NCI-H774 (cell line): Measurements from ENCODE around the gene NDUFB5.
"Not testable (repeated sequence)": the region's sequence is repeated elsewhere in the genome, so short reads cannot be mapped to it uniquely, and the experiment has no call there.

ENCODE experiments used
- DNase-seq: peaks from one replicate; lab custom pipeline; 2025; lab: John Stamatoyannopoulos, UW

NDUFB5 gene

DNA sequence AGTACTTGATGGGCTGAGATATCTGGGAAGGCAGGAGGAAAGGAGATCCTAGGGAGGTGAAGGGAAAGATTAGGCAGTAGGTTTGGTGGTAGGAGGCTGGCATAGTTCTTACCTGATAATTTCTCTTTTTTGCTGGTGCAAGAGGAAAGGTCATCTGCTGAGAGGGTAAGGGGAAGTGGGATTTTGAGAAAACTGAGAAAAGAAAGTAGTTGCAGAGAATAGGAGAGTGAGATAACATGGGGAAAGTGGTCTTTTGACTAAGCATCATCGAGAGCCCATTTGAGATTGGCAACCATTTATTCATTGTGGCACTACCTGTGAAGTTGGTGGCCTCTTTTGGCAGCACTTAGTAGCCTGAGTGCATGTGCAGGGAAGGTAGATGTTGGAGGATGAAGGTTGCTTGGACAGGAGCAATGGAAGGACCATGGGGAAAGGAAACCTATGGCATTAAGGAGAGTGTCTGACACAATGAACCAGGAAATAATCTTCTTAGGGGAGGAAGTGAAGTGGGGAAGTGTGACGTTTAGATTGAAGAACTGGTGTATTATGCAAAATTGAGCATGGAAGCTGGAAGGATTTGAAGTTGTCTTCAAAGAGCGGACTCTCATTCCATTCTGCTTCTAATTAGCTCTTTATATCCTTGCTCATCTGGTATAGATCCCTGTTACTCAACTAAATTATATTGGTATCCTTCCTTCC, 26.3 kb downstream of the NDUFB5 start:
- no peak for DNase-seq

DNA sequence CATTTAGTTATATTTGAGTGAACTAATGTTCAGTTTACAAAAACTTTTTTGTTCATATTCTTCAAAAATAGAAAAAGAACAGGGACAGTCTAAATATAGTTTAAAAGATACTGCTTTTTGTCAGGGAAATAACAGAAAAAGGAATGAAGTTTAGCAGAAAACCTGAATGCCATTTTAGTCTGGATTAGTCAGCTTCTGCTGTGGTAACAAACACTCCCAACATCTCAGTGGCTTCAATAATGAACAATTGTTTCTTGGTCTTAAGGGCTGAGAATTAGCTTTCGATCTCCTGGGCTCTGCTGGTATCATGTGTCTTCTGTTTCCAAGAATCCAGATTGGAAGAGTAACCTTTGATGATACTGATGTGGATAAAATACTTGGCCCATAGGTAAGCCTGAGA, 35.9 kb downstream of the NDUFB5 start:
- DNase-seq, result no peak

DNA sequence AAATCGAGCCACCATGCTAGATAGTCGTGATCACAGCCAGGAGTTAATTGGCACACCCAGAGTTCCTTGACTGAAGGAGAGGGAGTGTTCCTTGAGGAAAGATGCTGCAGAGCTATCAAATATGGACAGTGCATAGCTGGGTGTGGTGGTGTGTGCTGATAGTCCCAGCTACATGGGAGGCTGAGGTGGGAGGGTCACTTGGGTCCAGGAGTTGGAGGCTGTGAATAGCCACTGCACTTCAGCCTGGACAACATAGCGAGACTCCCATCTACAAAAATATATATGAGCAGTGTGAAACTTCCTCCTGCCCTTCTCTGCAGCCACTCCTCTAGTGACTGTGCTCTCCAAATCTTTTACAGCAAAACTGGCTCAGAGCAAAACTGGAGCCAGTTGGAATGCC, 38.3 kb downstream of the NDUFB5 start:
- DNase-seq, result no peak

- not testable (repeated sequence) for DNase-seq
Observed at GRCh38 chr3:179643837-179644236, 39.2 kb downstream of the NDUFB5 start.

DNA sequence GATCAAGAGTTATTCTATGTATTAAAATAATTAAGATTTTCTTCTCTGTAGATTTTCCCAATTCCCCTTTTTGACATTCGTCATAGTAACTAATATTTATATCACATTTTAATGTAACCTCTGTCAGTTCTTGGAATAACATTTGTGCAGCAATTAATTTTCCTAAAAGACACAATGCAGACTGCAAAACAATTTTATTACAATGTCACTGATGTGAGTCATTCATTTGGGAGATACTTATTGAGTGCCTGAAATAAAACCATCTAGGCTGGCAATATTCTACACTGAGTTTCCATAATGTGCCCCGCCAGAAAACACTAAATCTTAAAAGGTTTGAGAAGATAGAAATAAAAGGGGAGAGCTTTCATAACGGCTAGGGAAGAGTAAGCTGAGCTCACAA, 41.6 kb downstream of the NDUFB5 start:
- DNase-seq, result no peak

GRCh38 chr3:179651687-179652446, 47.3 kb downstream of the NDUFB5 start:
- DNase-seq, result no peak

DNA sequence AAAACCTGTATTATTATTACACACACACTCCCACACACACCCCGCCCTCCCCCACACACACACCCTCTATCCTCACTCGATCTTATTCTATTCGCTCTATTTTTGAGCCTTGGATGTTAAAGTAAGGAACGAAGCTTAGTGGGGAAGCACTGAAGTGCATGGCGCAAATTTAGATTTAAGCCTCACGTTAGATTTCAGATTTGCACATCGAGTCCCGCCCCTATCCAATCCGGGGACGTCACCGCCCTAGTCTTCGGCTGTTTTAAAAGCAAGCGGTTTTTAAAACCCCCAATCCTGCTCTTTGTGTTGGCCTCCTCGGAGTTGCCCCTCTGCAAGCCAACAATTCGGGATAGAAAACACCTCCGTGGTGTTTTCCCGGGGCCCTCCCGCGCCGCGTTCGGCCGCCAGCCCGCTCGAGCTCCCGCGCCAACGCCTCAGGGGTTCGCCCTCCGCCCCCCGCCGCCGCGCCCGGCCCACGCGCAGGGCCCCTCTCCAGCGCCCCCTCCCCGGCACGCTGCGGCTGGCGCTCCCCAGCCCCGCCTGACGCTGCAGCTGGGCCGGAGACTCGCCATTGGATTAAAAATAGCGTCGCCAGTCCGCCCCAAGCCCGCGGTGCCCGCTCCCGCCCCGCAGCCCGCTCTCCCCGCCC, 48.0 kb downstream of the NDUFB5 start, which contains the start of gene USP13:
TSS of gene USP13 (plus strand) at position 594 of the 649 bp plus-strand sequence. CDS start 186 bp downstream, outside the sequence.
- peak; percentile 87 for DNase-seq

DNA sequence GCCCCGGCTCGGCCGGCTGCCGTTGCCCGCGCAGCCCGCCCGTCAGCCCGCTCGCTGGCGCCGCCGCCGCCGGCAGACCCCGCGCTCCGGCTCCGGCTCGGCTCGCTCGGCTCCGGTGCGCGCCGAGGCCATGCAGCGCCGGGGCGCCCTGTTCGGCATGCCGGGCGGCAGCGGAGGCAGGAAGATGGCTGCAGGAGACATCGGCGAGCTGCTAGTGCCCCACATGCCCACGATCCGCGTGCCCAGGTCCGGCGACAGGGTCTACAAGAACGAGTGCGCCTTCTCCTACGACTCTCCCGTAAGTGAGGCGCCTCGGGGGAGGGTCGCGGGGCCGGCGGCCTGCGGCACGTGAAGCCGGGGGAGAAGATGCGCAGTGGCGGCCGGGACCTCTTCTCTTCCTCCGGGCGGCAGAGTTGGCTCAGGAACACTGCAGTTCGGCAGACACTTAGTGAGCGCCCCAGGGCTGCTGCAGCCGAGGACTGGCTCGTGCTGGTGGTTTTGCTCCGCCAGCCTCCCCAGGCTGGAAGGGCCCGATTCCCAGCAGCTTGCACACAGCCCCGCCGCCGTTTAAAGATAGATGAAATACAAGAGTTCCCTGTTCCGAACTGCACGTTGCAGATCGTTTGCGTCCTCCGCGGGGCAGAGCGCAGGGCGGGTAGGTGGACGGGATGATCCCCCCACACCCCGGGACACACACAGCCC, 48.7 kb downstream of the NDUFB5 start:
- peak; percentile 66 for DNase-seq

DNA sequence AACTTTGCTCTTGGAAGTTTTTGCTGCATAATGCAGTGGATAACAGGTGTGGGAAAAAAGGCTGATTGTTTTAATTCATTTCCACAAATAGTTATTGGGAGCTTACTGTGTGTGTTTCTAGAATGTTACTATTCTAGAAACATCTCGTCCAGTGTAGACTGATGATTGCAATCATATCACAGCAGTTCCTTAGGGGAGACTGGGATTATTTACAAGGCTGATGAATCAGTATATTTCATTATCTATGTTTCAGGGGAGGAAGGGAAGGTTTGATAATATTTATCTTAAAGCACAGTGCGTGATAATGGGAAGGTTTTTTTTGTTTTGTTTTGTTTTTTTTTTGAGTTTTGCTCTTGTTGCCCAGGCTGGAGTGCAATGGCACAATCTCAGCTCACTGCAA, 50.6 kb downstream of the NDUFB5 start:
- no peak for DNase-seq

DNA sequence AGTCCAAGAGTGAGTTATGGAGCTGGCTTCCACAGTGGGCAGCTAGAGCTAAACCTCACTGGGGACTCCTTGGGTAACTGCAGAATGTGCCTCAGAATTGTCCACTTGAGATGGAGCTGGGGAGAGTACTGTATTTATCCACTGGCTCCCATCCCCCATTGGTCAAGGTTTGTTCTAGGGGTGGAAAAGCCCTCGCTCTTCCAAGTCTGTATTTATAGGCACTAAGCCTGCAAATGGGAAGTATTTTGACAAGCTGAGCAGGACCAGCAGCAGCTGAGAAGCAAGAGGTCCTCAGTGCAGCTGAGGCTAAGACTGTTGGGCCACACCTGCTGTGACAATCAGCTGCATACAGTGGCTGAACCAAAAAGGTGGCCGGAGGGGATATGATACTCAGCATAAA, 54.0 kb downstream of the NDUFB5 start:
- no peak for DNase-seq

DNA sequence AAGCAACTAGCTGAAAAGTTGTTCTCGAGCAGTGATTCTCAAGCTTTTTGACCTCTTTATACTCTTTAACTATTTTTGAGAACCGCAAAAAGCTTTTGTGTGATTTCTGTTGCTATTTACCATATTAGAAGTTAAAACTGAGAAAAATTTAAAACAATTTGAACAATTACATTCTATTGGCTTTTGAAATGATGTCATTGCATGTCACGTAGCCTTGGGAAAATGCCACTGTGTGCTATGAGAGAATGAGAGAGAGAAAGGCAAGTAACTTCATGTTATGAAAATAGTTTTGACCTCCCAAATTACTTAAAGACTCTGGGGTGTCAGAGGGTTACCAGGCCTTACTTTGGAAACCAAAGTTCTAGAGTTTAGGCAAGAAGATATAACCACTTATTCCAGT, 56.3 kb downstream of the NDUFB5 start:
- DNase-seq, result no peak

DNA sequence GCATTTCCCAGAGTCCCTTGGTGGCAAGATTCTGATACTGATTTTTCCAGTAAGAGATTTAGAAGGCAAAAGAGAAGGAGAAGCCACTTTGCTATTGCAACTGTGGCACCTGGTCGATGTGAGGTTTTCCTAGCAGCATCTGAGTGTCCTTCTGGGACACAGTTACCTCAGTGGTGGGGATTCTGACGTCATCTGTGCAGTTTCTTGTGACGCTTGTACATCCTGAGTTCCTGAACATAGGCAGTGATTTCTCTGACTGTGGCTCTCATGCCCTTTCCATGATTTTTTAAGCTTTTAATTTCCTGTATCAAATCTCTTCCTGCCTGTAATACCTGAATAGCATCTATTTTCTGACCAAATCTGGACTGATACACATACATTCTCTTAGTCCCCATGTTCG, 57.2 kb downstream of the NDUFB5 start:
- no peak for DNase-seq

- DNase-seq, result no peak
Observed at GRCh38 chr3:179663093-179663492, 58.5 kb downstream of the NDUFB5 start.

DNA sequence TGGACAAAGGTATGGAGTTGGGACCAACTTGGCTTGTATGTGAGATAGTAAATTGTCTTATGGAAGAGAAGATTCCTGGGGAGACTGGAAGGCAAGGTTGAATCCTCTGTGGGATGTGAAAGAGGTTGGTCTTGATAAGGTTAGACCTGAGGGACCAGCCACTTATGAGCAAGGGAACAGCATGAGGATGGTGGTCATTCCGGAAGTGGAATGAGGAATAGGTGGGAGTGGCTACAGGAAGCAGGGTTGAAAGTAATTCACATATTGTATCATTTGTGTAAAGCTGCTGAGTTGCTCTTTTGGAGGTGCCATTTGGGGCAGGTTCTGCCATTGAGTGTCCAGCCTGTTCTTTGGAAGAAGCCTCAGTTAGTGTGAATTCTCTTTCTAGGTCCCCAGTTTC, 61.4 kb downstream of the NDUFB5 start:
- no peak for DNase-seq

DNA sequence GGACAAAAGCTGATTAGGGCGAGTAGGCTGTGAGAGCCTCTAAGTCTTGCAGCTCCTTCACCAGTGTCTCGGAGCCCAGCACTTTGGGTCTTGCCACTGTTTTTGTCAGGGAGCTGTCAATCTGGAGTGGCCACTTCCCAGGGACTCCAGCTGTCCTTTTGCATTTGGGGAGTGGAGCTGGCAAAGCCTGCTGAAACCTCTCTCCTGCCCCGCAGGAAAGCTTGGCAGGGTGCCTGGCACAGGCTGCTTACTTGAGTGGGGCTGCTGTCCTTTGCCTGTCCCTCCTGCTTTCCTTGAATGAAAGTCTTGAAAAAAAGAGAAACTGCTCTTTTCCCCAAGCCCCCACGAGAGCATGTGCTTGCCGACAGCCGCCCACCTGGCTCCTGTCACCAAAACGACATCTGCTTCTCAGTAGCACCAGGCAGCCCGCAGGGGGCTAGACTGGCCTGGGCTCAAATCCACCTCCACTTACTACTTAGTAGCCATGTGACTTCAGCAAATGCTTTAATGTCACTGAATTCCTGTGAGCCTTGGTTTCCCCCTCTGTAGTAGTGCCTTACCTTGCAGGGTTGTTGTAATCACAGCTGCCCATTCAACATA, 61.9 kb downstream of the NDUFB5 start:
- DNase-seq, result no peak

- no peak for DNase-seq
Observed at GRCh38 chr3:179668429-179668828, 63.8 kb downstream of the NDUFB5 start.

GRCh38 chr3:179670311-179670710, 65.7 kb downstream of the NDUFB5 start:
- no peak for DNase-seq

- DNase-seq, result no peak
Observed at GRCh38 chr3:179671309-179671708, 66.7 kb downstream of the NDUFB5 start.

- DNase-seq, result no peak
Observed at GRCh38 chr3:179671747-179672242, 67.2 kb downstream of the NDUFB5 start.

- DNase-seq, result no peak
Observed at GRCh38 chr3:179672918-179673317, 68.3 kb downstream of the NDUFB5 start.

DNA sequence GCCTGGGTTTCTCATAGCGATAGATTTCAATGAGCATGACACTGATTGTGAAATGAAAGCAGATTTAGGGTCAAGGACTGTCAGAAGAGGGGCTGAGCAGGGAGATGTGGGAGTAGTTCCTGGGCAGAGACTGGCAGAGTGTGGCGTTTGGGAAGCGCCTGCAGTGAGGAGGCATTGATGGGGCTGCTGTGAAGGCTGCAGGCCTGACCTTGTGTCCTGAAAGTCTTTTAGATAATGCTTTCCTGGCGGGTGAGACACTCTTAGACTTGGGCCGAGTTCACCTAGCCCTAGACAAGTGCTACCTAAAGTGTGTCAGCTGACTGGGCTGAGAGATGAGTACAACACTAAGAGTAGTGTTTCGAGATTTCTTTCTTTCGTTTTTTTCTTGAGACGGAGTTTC, 68.9 kb downstream of the NDUFB5 start:
- no peak for DNase-seq

- DNase-seq, result no peak
Observed at GRCh38 chr3:179676081-179676480, 71.5 kb downstream of the NDUFB5 start.
